Psoas muscle (tissue), 8 donors: ENCODE results near the gene PLXDC2. TPM values are rescaled to one million over a fixed set of nuclear protein-coding genes. Genes with fewer than 3 reads are reported as not detected.

Experiments used
- ATAC-seq, 4 donors: fragments of 200-7000 bp; cut with Tn5 transposase; one replicate each; pipeline ENCODE4 v1.9.1; 2020; ENCODE audit warnings: moderate library complexity in 3 of 4, mild to moderate bottlenecking in 2 of 4
- DNase-seq, 2 donors: peaks; one replicate each; pipeline ENCODE4 v3.0.0-alpha.2; 2020
- H3K27ac ChIP-seq: fragments of 200-600 bp; one replicate; pipeline ENCODE4 v1.8.0; 2022
- H3K27me3 ChIP-seq, 3 donors: fragments of 200-600 bp in 1 of 3; one replicate each; pipeline versions ENCODE4 v1.6.1 to v1.8.0; 2013 to 2022; ENCODE audit warnings: low read length in 2 of 3, mild to moderate bottlenecking in 2 of 3, moderate library complexity in 1 of 3; ENCODE audit not compliant: insufficient read depth in 3 of 3
- H3K36me3 ChIP-seq, 2 donors: fragments of 200-600 bp in 1 of 2; one replicate each; pipeline versions ENCODE4 v1.6.1 to v1.8.0; 2013 to 2022; ENCODE audit warnings: low read depth in 1 of 2, mild to moderate bottlenecking in 1 of 2, moderate library complexity in 1 of 2; ENCODE audit not compliant: insufficient read depth in 1 of 2
- H3K4me1 ChIP-seq: fragments of 200-600 bp; one replicate; pipeline ENCODE4 v1.8.0; 2022
- H3K4me3 ChIP-seq: fragments of 200-600 bp; one replicate; pipeline ENCODE4 v1.8.0; 2022; ENCODE audit warnings: mild to moderate bottlenecking
- H3K9me3 ChIP-seq: fragments of 200-600 bp; one replicate; pipeline ENCODE4 v1.8.0; 2022
- whole genome bisulfite sequencing, 3 donors: extraction: QIAGEN DNeasy Blood & Tissue Kit; methylation state at CpG; one replicate each; pipeline versions ENCODE4 v1.1.6 to v1.1.7; 2013; 5-methylcytosine and 5-hydroxymethylcytosine counted together
- intact Hi-C, 2 donors: fragments of 100-400 bp; cut with DNase I; formaldehyde crosslinking; loops; one replicate each; pipeline versions ENCODE4 v1.11.0 to v1.14.2; 2022
- polyA plus RNA-seq, 3 donors: library from polyadenylated mRNA; stranded (reverse); fragments of 200-250 nt; gene quantifications; one replicate each; pipeline ENCODE4 v1.2.3, GENCODE V29; 2013
- total RNA-seq, 4 donors: library from RNA; stranded (reverse); fragmentation: NEBNext Ultra II Directional in 2 of 4; extraction: Animal tissue kit (Norgen Biotek cat#: 25700) in 2 of 4; gene quantifications; one replicate each; pipeline versions ENCODE4 v1.2.1 to v1.2.4, GENCODE V29; 2021 to 2023
- TF ChIP-seq, protein P1 (sequence below): fragments of 200-600 bp; IDR thresholded peaks from one replicate; pipeline ENCODE4 v1.8.0; 2022; ENCODE audit warnings: antibody characterized with exemption
- donor health status: healthy with polysubstance abuse.
- donor health status: DM: no; HTN: no; CAD: no; lungs with moderate emphysema.
- donor health status: Bipolar disorder and iron deficiency.
- donor health status: healthy.
- donor health status: DM: yes; HTN: yes; CAD: no.
- donor health status: DM: no; HTN: no; CAD: no.
- donor health status: DM: no; HTN: no; CAD: no.
- donor health status: DM: yes; HTN: yes; CAD: no.

PLXDC2 gene
- total and polyA plus RNA-seq, 7 donors: 2.3 to 21.4 (median 9.2) TPM

DNA sequence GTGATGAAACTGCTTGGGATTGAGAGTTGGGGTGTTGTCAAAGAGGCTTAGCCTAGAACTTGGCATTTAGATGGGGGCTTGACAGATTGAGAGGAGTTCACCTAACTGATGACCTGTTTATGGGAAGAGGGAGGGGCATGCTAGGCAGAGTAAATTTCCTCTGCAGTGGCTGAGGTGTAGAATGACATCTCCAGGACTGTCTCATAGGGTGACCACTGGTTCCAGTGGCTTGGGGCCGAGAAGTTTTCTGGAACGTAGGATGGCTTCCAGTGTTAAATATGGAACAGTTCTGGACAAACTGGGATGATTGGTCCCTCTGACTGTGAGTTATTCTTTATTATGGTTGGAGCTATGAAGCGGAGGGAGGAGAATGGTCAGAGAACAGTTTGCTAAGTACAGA, 186.4 kb downstream of the PLXDC2 start:
- Histone ChIP-seq H3K4me1 (peaks cover 15% of the 10 kb centered on the region), H3K27me3 (no peaks in the 10 kb centered on the region), H3K9me3 (no peaks in the 10 kb centered on the region), H3K36me3 (no peaks in the 10 kb centered on the region), H3K4me3 (no peak overlapping the region), H3K27ac (peak overlapping the region; percentile 57)
- 71 to 97% (median 73%) methylated on average over 3 of the region's 3 CpGs for WGBS, 3 donors
- intact Hi-C loops: loop anchor here in 1 of 2 donors (5.0 kb wide), 1 partner anchor 185 kb away; the partner anchor contains the start of gene PLXDC2
- TF ChIP-seq, protein P1, sequence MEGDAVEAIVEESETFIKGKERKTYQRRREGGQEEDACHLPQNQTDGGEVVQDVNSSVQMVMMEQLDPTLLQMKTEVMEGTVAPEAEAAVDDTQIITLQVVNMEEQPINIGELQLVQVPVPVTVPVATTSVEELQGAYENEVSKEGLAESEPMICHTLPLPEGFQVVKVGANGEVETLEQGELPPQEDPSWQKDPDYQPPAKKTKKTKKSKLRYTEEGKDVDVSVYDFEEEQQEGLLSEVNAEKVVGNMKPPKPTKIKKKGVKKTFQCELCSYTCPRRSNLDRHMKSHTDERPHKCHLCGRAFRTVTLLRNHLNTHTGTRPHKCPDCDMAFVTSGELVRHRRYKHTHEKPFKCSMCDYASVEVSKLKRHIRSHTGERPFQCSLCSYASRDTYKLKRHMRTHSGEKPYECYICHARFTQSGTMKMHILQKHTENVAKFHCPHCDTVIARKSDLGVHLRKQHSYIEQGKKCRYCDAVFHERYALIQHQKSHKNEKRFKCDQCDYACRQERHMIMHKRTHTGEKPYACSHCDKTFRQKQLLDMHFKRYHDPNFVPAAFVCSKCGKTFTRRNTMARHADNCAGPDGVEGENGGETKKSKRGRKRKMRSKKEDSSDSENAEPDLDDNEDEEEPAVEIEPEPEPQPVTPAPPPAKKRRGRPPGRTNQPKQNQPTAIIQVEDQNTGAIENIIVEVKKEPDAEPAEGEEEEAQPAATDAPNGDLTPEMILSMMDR: no peak
- peak; percentile 37 to 76 (median 39) for ATAC-seq
- no peak for DNase-seq

DNA sequence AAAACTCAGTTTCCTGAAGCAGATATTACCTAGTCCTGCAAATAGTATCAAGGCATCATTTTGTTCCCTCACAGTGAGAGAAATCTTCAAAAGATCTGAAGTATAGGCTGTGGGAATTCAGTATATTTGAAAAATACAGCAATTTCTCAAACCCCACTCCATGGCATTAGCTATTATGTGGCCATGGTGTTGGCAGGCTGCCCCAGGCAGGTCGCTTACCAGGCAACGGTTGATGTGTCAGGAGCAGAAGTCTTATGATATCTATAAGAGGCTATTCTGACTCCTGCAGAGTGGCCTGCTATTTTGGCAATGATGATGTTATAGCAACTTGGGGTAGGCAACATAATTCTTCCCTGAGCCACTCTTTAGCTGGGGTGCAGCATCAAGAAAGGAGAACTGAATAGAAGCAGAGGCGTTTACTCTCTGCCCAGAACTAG, 187.9 kb downstream of the PLXDC2 start:
- Histone ChIP-seq H3K27me3 (no peaks in the 10 kb centered on the region), H3K4me1 (peaks cover 15% of the 10 kb centered on the region), H3K36me3 (no peaks in the 10 kb centered on the region), H3K9me3 (no peaks in the 10 kb centered on the region), H3K4me3 (no peak overlapping the region), H3K27ac (peak overlapping the region; percentile 72)
- whole genome bisulfite sequencing, 3 donors: 62 to 76% (median 68%) methylated on average over 3 of the region's 3 CpGs
- ATAC-seq: peak; percentile 56 to 60 (median 57)
- DNase-seq: peak; percentile 56 to 60
- TF ChIP-seq, protein P1: no peak
- intact Hi-C loops: loop anchor here in 1 of 2 donors (5.0 kb wide), 1 partner anchor 187 kb away; the partner anchor contains the start of gene PLXDC2

DNA sequence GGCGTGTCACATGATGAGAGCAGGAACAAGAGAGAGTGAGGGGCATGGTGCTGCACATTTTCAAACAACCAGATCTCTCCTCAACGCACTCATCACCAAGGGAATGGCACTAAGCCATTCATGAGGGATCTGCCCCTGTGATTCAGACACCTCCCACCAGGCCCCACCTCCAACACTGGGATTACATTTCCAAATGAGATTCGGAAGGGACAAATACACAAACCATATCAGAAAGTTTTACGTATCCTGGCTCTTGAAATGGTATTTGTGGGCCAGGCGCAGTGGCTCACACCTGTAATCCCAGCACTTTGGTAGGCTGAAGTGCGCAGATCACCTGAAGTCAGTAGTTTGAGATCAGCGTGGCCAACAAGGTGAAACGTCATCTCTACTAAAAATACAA, 189.4 kb downstream of the PLXDC2 start:
- intact Hi-C loops: no loop called here
- Histone ChIP-seq H3K36me3 (no peaks in the 10 kb centered on the region), H3K4me1 (peaks cover 15% of the 10 kb centered on the region), H3K4me3 (no peak overlapping the region), H3K27me3 (no peaks in the 10 kb centered on the region), H3K9me3 (no peaks in the 10 kb centered on the region), H3K27ac (no peak overlapping the region)
- ATAC-seq (no peak), DNase-seq (no peak)
- TF ChIP-seq, protein P1: no peak
- whole genome bisulfite sequencing, 3 donors: 93 to 95% (median 95%) methylated on average over 8 of the region's 8 CpGs

DNA sequence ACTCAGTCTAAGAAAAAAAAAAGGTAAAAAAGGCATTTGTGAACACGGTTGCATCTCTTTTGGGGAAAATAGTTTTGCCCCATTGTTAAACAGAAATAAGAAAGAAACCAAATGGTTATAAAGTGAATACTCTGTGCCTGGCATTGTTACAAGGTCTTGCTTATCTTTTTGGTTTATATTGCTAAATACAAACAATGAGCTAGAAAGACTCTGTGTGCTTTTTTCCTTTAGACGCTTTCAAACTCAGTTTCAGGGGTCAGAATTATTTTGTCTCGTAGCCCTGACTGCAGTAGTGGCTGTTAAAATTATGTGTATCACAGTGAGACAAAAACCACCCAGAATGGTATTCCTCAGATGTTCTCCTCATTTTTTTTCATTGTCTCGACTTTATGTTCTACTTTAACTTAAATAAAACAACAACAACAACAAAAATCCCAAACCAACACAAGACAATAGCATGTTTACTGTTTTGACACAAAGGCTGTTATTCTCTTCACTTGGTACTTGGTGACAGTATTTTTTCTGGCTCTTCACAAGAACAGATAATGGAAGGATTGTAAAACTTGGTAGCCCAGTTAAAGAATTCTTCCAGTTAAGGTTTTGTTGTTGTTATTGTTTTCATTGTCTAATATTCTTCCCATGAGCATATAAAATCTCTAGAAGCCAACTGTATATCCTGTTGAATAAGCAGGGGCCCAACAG, 190.1 kb downstream of the PLXDC2 start:
- Histone ChIP-seq H3K9me3 (no peaks in the 10 kb centered on the region), H3K36me3 (no peaks in the 10 kb centered on the region), H3K27me3 (no peaks in the 10 kb centered on the region), H3K27ac (no peak overlapping the region), H3K4me3 (no peak overlapping the region), H3K4me1 (peaks cover 15% of the 10 kb centered on the region)
- 65 to 75% (median 74%) methylated on average over 4 of the region's 4 CpGs for WGBS, 3 donors
- intact Hi-C loops: no loop called here
- ATAC-seq (no peak), DNase-seq (no peak)
- TF ChIP-seq, protein P1: no peak
